Activated naive CD8-positive, alpha-beta T cell treated with anti-CD3 and anti-CD28 coated beads, Interleukin-2, amount 50 U/mL, for 24 hours (primary cell): ENCODE results near the gene CAPSL.
"Not testable (repeated sequence)": the region's sequence is repeated elsewhere in the genome, so short reads cannot be mapped to it uniquely, and the experiment has no call there.

Experiments used
- ATAC-seq: fragments of 150-1000 bp; cut with Tn5 transposase; one replicate; pipeline ENCODE4 v1.10.0; 2021
- DNase-seq: peaks from one replicate; pipeline ENCODE4 v3.0.0; 2021
- H3K27ac Mint-ChIP-seq: one replicate; pipeline ENCODE4 v1.8.0; 2021; ENCODE audit warnings: mild to moderate bottlenecking, mixed read lengths
- H3K27me3 Mint-ChIP-seq: one replicate; pipeline ENCODE4 v1.8.0; 2021; ENCODE audit warnings: mixed read lengths
- H3K36me3 Mint-ChIP-seq: one replicate; pipeline ENCODE4 v1.8.0; 2021; ENCODE audit warnings: low read depth, mixed read lengths
- H3K4me1 Mint-ChIP-seq: one replicate; pipeline ENCODE4 v1.8.0; 2021; ENCODE audit warnings: mixed read lengths
- H3K4me3 Mint-ChIP-seq: one replicate; pipeline ENCODE4 v1.8.0; 2021; ENCODE audit warnings: mild to moderate bottlenecking, moderate library complexity, mixed read lengths
- H3K9me3 Mint-ChIP-seq: one replicate; pipeline ENCODE4 v1.8.0; 2021; ENCODE audit warnings: mixed read lengths

CAPSL gene

GRCh38 chr5:35898952-35899660 is 39.3 kb downstream of the CAPSL start:
- Mint-ChIP-seq H3K36me3 (no peaks in the 10 kb centered on the region), H3K4me1 (peaks cover 55% of the 10 kb centered on the region), H3K9me3 (no peaks in the 10 kb centered on the region), H3K4me3 (no peak overlapping the region), H3K27ac (peak overlapping the region; percentile 44), H3K27me3 (no peaks in the 10 kb centered on the region)
- DNase-seq (no peak), ATAC-seq (no peak)

- no peak for ATAC-seq
- Mint-ChIP-seq H3K4me3 (no peak overlapping the region), H3K4me1 (peaks cover 5% of the 10 kb centered on the region), H3K9me3 (no peaks in the 10 kb centered on the region), H3K27me3 (no peaks in the 10 kb centered on the region), H3K27ac (no peak overlapping the region), H3K36me3 (no peaks in the 10 kb centered on the region)
- no peak for DNase-seq
These were observed 44.3 kb downstream of the CAPSL start for GRCh38 chr5:35894131-35894530.

- not testable (repeated sequence) for DNase-seq, H3K4me3 Mint-ChIP-seq, H3K27ac Mint-ChIP-seq, H3K27me3 Mint-ChIP-seq, H3K36me3 Mint-ChIP-seq, ATAC-seq, H3K9me3 Mint-ChIP-seq, H3K4me1 Mint-ChIP-seq
These were observed 45.6 kb downstream of the CAPSL start for GRCh38 chr5:35892799-35893198.

GRCh38 chr5:35890021-35891020 is 48.1 kb downstream of the CAPSL start:
- no peaks in the 10 kb centered on the region for H3K9me3 Mint-ChIP-seq
- H3K4me1 Mint-ChIP-seq, result no peaks in the 10 kb centered on the region
- ATAC-seq (no peak), DNase-seq (no peak)
- no peaks in the 10 kb centered on the region for H3K27me3 Mint-ChIP-seq
- H3K36me3 Mint-ChIP-seq, result no peaks in the 10 kb centered on the region
- H3K4me3 Mint-ChIP-seq, result no peak overlapping the region
- H3K27ac Mint-ChIP-seq, result no peak overlapping the region

- H3K27me3 Mint-ChIP-seq, result no peaks in the 10 kb centered on the region
- peaks cover 4% of the 10 kb centered on the region for H3K36me3 Mint-ChIP-seq
- ATAC-seq (no peak), DNase-seq (no peak)
- H3K9me3 Mint-ChIP-seq, result no peaks in the 10 kb centered on the region
- no peak overlapping the region for H3K27ac Mint-ChIP-seq
- H3K4me1 Mint-ChIP-seq, result peaks cover 22% of the 10 kb centered on the region
- no peak overlapping the region for H3K4me3 Mint-ChIP-seq
These were observed 50.9 kb downstream of the CAPSL start for GRCh38 chr5:35887321-35888100.

GRCh38 chr5:35886381-35886780 is 52.0 kb downstream of the CAPSL start:
- H3K4me3 Mint-ChIP-seq, result no peak overlapping the region
- no peaks in the 10 kb centered on the region for H3K27me3 Mint-ChIP-seq
- H3K36me3 Mint-ChIP-seq, result peaks cover 4% of the 10 kb centered on the region
- H3K27ac Mint-ChIP-seq, result no peak overlapping the region
- peaks cover 29% of the 10 kb centered on the region for H3K4me1 Mint-ChIP-seq
- H3K9me3 Mint-ChIP-seq, result no peaks in the 10 kb centered on the region
- ATAC-seq (no peak), DNase-seq (no peak)

- peaks cover 40% of the 10 kb centered on the region for H3K4me1 Mint-ChIP-seq
- no peak for ATAC-seq
- no peak for DNase-seq
- no peaks in the 10 kb centered on the region for H3K9me3 Mint-ChIP-seq
- H3K27me3 Mint-ChIP-seq, result no peaks in the 10 kb centered on the region
- peaks cover 10% of the 10 kb centered on the region for H3K36me3 Mint-ChIP-seq
- no peak overlapping the region for H3K4me3 Mint-ChIP-seq
- no peak overlapping the region for H3K27ac Mint-ChIP-seq
These were observed 53.6 kb downstream of the CAPSL start for GRCh38 chr5:35884773-35885172.

GRCh38 chr5:35884191-35884769 is 54.1 kb downstream of the CAPSL start:
- Mint-ChIP-seq H3K4me3 (peak overlapping the region; percentile 46), H3K4me1 (peaks cover 45% of the 10 kb centered on the region), H3K27ac (peak overlapping the region; percentile 80), H3K9me3 (no peaks in the 10 kb centered on the region), H3K36me3 (peaks cover 15% of the 10 kb centered on the region), H3K27me3 (no peaks in the 10 kb centered on the region)
- ATAC-seq (peak; percentile 92), DNase-seq (no peak)

- Mint-ChIP-seq H3K27ac (peak overlapping the region; percentile 33), H3K36me3 (peaks cover 38% of the 10 kb centered on the region), H3K9me3 (peaks cover 2% of the 10 kb centered on the region), H3K27me3 (no peaks in the 10 kb centered on the region), H3K4me1 (peaks cover 69% of the 10 kb centered on the region), H3K4me3 (no peak overlapping the region)
- no peak for DNase-seq
- no peak for ATAC-seq
These were observed 56.7 kb downstream of the CAPSL start for GRCh38 chr5:35881758-35882157.

GRCh38 chr5:35880156-35880555 is 58.3 kb downstream of the CAPSL start:
- Mint-ChIP-seq H3K27me3 (no peaks in the 10 kb centered on the region), H3K4me1 (peaks cover 85% of the 10 kb centered on the region), H3K9me3 (peaks cover 8% of the 10 kb centered on the region), H3K4me3 (no peak overlapping the region), H3K27ac (peak overlapping the region; percentile 81), H3K36me3 (peaks cover 54% of the 10 kb centered on the region)
- DNase-seq (no peak), ATAC-seq (no peak)

- ATAC-seq (no peak), DNase-seq (no peak)
- Mint-ChIP-seq H3K36me3 (peaks cover 59% of the 10 kb centered on the region), H3K27me3 (no peaks in the 10 kb centered on the region), H3K4me3 (no peak overlapping the region), H3K9me3 (peaks cover 8% of the 10 kb centered on the region), H3K27ac (no peak overlapping the region), H3K4me1 (peaks cover 87% of the 10 kb centered on the region)
These were observed 58.8 kb downstream of the CAPSL start for GRCh38 chr5:35879649-35880048.

- peaks cover 88% of the 10 kb centered on the region for H3K4me1 Mint-ChIP-seq
- DNase-seq, result no peak
- no peak overlapping the region for H3K4me3 Mint-ChIP-seq
- H3K9me3 Mint-ChIP-seq, result peaks cover 8% of the 10 kb centered on the region
- H3K27me3 Mint-ChIP-seq, result no peaks in the 10 kb centered on the region
- peak overlapping the region; percentile 44 for H3K27ac Mint-ChIP-seq
- no peak for ATAC-seq
- peaks cover 65% of the 10 kb centered on the region for H3K36me3 Mint-ChIP-seq
These were observed 59.3 kb downstream of the CAPSL start for GRCh38 chr5:35879096-35879495.

- no peak for ATAC-seq
- DNase-seq, result no peak
- H3K4me3 Mint-ChIP-seq, result peak overlapping the region; percentile 48
- H3K27me3 Mint-ChIP-seq, result no peaks in the 10 kb centered on the region
- H3K4me1 Mint-ChIP-seq, result peaks cover 87% of the 10 kb centered on the region
- peaks cover 72% of the 10 kb centered on the region for H3K36me3 Mint-ChIP-seq
- H3K9me3 Mint-ChIP-seq, result peaks cover 8% of the 10 kb centered on the region
- H3K27ac Mint-ChIP-seq, result peak overlapping the region; percentile 90
These were observed 60.3 kb downstream of the CAPSL start for GRCh38 chr5:35878079-35878478.

GRCh38 chr5:35877655-35878054 is 60.8 kb downstream of the CAPSL start:
- peaks cover 86% of the 10 kb centered on the region for H3K4me1 Mint-ChIP-seq
- peaks cover 74% of the 10 kb centered on the region for H3K36me3 Mint-ChIP-seq
- ATAC-seq, result peak; percentile 80
- no peaks in the 10 kb centered on the region for H3K27me3 Mint-ChIP-seq
- peak overlapping the region; percentile 48 for H3K4me3 Mint-ChIP-seq
- H3K9me3 Mint-ChIP-seq, result peaks cover 8% of the 10 kb centered on the region
- DNase-seq, result no peak
- H3K27ac Mint-ChIP-seq, result peak overlapping the region; percentile 90
